GM18861 (cell line): ENCODE measurements around the gene CREB5.
A peak's percentile ranks its signal among the peaks of the same experiment; 100 is the strongest.
"Not testable (repeated sequence)": the region's sequence is repeated elsewhere in the genome, so short reads cannot be mapped to it uniquely, and the experiment has no call there.

Experiments used
- ATAC-seq: cut with Tn5 transposase; IDR thresholded peaks from one replicate; pipeline ENCODE4 v1.9.1; 2021; ENCODE audit not compliant: unreplicated experiment

Gene CREB5

DNA sequence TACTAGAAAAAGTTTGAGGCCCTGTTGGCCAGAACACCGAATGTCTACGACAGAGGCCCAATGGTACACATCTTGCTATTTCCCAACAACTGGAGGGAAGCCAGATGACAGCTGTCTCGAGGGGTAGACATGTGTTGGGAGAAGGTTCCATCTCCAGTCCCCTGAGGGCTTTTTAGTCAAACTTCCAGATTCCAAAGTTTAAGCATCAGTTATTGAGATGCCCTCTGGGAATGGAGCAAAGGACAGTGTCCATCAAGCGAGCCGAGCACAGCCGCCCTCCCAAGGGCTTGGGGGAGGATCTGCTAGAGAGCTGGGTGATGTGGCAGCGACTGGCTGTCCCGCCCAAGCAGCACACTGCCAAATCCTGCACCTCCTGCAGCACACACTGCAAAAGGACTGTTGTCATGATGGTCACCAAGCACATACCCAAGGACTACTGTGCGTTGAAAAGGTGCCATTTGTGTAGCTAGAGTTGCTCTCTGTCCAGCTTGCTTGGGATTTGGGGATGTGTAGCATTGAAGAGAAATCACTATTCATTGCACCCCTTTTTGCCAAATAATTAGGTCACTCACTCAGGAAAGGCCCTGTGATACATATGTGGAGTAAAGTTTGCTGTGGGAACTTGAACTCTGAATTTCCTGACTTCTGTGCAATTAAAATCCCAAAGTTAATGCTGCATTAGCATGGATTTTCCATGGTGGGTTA is 381.2 kb downstream of the CREB5 start:
- ATAC-seq: no peak

DNA sequence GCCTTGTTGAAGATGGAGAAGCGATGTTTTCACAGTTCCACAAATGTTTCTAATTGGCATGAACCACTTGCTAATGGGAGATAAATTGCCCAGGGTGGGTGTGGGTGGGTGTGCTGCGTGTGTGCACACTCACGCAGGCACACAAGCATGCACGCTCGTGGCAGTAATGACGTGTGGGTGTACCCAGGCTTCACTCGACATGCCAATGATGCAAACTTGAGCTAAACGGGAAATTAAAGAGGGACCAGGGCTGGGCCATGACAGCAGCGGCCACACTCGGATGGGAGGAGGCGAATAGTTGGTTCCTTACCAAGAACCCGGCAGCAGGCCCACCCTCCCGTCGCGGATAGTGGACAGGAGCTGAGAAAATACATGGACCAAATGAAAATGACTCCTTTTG is 386.0 kb downstream of the CREB5 start:
- no peak for ATAC-seq

DNA sequence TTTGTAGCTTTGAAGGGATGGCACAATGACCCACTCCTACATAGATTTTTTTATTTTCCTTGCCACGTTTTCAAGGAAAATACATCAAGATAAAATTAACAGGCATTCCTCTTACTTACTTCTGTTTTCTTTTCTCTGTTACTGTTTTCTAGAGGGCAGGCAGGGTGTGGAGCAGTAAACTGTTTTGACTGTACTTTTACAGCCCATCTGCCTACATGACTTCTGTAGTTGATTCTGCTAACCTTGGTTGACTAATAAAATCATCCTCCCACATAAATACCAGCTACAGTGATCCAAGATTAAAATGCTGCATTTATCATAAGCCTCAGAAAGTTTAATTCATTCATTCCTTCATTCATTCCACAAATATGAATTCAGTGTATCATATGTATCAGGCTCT is 387.3 kb downstream of the CREB5 start:
- ATAC-seq: no peak

DNA sequence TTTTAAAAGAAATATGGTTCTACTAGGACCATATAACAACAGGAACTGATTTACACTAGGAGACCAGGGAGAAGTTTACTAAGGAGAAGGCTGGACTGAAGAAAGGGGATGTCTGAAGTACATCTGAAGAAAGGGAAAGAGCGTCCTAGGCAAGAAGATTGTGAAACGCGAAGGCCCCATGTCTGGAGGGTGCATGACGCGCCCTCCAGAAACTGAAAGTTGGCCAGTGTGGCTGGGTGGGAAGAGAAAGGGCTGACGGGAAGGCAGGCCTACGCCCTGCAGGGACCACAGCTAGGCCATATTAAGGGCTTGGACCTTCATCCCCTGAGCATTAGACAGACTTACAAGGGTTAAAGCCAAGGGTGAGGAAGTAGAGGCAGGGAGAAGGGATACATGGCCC is 387.8 kb downstream of the CREB5 start:
- ATAC-seq: no peak

DNA sequence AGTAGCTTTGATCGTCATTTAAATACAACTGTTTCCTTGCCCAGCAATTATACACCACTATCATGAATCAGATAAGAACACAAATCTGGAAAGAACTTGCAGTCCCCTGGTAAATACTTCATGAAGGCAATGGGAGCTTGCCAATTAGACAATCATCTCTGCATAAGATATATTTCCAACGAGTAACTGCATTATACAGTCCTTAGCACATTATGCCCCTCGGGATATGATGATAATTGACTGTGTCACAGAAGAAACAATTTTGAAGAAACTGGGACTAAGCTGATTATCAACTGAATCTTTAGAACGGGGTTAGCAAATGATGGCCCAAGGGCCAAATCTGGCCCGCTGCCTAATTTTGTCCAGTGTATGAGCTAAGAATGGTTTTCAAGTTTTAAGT is 390.1 kb downstream of the CREB5 start:
- ATAC-seq: no peak

DNA sequence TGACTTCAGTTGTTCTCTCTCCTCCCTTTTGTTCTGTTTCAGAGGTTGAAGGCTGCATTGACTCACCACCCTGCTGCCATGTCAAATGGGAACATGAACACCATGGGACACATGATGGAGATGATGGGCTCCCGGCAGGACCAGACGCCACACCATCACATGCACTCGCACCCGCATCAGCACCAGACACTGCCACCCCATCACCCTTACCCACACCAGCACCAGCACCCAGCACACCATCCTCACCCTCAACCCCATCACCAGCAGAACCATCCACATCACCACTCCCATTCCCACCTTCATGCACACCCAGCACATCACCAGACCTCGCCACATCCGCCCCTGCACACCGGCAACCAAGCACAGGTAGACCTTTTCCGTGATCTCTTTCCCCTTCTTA is 391.8 kb downstream of the CREB5 start:
- ATAC-seq: no peak

DNA sequence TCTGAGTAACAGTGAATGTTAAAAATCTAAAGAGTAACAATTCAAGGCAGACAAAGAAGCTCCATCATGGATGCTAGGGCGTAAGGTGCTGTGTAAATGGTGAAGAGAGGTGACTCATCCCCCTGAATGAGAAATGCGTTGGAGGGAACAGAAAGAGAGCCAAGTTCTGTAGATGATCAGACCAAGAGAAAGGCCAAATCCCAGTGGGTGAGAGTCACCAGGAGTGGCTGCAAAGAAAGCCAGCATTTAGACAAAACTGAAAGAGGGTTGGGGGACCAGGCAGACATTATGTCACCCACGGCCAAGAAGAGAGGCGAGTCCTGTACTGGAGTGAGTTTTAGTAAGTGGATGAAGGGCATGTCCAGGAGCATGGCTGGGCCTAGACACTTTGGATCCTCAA is 392.7 kb downstream of the CREB5 start:
- no peak for ATAC-seq

DNA sequence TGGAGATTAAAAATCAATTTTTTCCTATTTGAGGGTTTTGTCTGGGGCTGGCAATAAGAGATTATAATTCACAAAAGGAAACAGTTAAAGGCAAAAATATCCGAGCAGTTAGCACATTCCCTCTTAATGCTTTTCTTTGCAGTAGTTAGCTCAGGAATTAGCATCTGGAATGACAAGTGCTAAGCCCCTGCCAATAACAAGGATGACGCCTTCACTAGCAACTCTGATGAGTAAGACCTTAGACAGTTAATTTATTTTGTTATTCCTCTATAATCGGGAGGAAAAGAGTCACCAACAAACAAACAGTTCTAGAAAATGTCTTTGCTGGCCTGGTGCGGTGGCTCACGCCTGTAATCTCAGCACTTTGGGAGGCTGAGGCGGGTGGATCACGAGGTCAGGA is 394.5 kb downstream of the CREB5 start:
- ATAC-seq: no peak

DNA sequence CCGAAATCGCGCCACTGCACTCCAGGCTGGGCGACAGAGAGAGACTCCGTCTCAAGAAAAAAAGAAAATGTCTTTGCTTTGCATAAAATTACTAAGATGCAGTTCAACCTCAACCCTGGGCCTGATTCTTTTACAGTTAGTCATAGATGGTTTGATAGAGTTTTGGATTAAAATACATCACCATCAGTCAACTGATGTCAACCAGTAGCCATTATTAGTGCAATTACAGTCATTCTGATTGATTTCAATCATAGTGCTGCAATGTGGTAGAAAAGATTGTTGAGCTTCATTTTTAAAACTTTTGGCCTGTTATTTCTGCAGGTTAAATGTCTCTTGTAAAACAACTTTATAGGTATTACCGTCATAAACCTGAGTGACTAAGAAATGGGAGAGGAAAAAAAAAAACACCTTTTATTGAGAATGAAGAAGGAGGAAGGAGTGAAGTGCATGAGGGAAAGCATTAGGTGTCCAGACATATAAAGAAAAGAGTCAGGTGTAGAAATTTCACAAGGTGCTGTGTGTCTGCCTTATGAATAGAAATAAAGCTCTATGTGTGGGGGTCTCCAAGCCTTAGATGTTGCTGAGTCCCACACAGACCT is 395.2 kb downstream of the CREB5 start:
- ATAC-seq: no peak

DNA sequence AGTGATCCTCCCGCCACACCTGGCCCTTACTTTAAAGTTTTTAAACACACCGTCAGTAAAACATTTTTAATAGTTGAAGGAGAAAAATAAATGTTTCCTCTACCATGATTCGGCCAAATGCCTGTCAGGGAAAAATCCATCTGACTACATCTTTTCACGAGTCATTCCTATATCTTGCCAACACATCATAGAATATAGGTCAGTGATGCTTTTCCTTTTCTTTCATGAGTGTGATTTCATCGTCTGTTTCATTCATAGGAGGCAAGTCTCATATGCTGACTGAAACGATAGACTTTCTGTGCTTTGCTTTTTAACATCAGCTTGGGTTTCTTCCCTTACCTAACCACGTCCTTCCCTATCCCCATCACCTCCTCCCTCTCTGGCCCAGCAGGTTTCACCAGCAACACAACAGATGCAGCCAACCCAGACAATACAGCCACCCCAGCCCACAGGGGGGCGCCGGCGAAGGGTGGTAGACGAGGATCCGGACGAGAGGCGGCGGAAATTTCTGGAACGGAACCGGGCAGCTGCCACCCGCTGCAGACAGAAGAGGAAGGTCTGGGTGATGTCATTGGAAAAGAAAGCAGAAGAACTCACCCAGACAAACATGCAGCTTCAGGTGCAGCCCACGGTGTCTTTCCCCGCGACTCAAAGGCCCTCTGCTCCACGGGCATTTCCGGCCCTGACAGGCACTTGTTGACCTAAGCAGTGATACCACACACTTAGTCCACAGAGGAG is 396.6 kb downstream of the CREB5 start:
- ATAC-seq: no peak

DNA sequence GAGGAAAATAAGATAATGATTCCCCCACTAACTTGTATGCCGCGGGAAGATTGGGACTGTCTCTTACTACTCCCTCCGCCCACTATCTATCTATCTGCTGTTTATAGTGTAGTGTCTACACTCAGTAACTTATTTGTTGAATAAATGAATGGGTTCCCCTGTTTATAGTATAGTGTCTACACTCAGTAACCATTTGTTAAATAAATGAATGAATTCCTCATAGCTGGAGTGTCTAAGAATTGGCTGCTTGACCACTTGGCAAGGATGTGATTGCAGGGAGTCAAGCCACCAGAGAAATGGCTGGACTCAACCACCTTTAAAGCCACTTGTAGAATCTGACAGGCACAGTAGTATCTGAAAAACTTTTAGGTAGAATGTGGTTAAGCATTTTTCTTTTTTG is 398.7 kb downstream of the CREB5 start:
- no peak for ATAC-seq

DNA sequence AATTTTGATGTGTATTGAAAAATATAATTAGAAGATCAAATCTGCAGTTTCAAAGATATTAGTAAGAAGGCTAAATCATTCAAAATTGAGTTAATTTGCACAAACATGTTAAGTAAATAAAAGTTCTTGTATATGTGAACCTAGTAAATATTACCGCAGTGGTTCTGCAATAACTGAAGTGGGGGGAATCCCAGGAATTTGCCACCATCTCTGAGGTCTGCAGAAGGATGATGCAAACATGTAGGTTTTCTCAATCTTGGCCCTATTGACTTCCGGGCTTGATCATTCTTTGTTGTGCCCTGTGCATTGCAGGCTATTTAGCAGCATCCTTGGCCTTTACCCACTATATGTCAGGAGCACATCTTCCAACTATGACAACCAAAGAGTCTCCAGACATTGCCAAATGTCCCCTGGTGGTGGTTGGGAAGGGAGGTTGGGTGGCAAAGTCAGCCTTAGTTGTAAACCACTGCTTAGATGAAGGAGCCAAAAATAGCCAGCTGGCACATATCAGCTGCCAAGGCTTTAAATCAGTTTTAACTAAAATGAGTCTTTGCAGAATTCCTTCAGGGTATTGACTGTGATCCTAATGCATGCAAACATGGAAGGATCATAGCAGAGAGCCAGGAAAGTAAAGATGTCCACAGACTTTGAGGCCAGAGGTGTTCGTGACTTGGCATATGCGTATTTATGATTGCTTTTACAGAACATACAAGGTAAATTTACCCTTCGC is 399.5 kb downstream of the CREB5 start:
- no peak for ATAC-seq

DNA sequence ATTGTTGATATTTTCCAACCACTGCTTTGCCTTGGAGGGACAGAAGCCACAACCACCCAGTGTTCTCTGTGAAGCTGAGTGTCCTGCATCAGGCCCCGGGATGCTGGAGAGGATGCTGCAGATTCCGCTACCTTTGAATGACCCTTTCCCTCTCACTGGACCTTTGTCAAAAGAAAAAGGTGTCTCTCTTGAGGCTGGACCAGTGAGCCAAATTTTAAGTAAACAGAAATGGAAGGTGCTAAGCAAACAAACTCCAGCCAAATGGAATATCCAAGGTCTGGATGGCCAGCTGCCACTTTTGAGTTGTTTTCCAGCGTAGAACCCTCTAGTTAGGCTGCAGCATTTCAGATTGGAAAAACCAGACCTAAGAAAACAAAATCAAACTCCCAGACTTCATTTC is 400.3 kb downstream of the CREB5 start:
- ATAC-seq: no peak

DNA sequence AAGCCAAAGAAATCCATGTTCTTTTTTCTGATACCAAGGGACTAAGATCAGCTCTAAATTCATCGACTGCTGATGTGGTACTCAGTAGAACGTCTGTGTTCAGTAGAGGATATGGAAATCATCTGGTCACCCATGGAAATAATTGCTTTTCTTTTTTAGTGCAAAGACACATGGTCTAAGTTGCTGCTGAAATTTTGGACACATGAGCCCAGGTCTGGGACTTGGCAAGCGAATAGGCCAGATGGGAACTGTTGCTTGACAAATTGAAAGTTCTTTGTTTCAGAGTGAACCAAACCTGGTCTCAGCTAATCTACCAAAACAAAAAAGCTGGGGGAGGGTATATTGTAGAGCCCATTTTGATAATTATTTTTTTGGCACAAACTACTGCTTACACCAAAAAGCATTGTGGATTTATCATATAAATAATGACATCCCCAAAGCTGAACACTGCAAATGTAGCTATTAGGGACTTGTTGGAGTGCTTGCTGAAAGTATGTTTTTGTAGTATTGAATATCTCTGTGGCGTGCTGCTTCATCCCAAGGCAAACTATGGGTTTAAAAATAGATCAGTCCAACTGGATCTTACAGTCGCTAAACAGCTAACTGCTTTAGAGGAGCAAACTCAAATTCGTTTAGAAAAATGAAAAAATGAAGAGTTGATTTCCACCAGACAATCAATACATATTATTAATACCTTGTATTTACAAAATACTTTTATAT is 401.1 kb downstream of the CREB5 start:
- ATAC-seq: no peak

DNA sequence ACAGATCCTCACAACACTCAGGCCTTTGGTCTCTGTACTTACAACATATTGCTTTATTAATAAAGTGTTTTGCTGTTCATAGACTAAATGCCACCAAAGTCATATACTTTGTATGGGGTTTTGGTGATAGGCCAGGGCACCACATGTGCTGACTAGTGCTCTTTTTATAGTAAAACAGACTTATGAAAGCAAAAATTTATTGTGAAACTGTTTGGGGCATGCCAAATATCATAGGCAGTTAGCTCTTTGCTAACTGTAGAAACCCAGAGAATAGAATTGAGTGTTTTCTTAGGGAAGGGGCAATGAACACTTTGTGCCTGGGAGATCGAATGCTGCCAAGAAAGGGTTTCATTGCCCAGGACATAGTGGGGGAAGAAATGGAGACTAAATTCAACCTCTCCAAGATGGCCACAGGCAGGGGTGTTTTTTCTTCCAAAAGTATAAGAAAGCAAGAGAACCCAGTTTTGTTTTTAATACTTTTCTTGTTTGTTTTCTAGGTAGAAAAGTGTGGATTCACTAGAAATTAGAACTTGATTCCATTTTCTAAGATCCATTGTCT is 403.1 kb downstream of the CREB5 start:
- ATAC-seq: peak; percentile 28

DNA sequence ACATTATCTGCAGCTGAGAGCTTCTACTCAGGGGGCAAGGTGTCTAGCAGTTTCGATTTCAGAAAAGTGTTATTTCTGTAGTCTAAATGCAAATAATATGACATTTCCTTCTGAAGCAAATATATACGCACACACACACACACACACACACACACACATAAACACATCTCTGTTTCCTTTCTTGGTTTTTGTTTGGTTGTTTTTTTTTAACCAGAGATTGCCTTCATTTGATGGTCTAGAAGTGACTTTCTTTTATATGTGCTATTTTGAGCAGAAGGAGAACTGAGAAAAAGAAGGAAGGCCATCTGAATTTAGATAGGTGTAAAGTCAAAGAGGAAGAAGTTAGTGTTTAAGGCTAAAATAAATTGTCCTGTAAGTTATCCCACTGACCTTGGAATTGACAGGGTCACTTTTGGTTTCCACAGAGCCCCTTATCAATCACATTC is 403.6 kb downstream of the CREB5 start:
- ATAC-seq: peak; percentile 69

DNA sequence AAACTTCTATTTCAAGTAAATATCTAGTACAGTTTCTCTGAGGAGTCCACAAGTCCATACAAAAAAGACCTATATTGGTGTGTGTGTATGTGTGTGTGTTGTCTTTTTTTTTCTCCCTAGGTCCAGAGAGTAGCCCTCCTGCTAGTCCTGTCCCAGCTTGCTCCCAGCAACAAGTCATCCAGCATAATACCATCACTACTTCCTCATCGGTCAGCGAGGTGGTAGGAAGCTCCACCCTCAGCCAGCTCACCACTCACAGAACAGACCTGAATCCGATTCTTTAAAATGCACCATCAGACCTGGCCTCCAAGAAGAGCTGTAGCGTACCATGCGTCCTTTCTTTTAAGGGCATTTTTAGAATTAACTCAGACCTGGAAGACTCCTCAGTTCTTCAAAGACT is 406.7 kb downstream of the CREB5 start:
- ATAC-seq: no peak

DNA sequence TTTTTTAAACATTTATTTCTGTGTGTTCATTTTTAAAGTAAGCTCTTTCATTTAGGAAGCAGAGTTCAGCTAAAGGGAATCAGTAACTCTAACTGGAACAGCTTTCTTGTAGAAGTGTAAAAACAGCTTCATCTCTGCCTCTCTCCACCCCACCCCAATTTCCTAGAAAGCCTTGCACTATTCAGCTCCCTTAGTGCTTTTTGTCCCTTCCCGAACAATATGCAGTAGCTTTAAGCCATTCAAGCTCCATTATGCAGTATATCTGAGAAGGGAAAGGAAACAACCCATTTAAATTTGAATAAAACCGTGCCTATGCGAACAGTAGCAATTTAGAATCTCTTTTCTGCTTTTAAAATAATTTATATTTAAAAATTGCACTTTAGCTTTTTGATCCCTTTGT is 411.3 kb downstream of the CREB5 start:
- ATAC-seq: no peak

DNA sequence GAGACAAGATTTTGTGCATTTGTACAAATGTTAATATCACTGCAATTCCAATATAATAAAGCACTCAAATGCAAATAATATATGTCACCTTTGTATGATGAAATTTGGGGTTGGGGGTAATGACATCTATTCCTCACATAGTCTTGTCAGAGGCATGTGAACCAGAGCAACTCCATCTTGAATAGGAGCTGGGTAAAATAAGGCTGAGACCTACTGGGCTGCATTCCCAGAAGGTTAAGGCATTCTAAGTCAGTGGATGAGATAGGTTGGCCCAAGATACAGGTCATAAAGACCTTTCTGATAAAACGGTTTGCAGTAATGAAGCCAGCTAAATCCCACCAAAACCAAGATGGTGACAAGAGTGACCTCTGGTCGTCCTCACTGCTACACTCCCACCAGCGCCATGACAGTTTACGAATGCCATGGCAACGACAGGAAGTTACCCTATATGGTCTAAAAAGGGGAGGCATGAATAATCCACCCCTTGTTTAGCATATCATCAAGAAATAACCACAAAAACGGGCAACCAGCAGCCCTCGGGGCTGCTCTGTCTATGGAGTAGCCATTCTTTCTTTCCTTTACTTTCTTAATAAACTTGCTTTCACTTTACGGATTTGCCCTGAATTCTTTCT is 413.6 kb downstream of the CREB5 start:
- ATAC-seq: not testable (repeated sequence)

DNA sequence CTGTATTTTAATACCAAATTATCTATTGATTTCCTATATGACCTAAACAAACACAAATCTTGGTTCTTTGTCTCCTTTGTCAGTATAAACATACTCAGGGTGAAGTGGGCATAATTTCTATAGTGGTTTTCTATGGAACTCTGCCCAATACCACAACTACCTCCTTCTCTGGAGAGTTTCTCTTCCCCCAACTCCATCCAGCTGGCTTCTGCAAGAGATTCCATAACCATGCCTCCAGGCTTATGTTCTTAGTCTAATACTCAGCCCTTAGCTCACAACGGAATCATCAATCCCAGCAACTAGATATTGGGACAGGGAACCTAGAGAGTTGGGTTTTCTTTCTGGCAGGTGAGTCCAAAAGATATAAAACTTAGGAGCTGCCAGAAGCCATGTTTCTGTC is 418.5 kb downstream of the CREB5 start:
- ATAC-seq: no peak
